SJCRH30 (cell line): ENCODE results near the gene PLB1. TPM values are rescaled to one million over a fixed set of nuclear protein-coding genes. Genes with fewer than 3 reads are reported as not detected.
A peak's percentile ranks its signal among the peaks of the same experiment; 100 is the strongest.

ENCODE experiments used
- DNase-seq, 2 experiments: peaks; one replicate each; pipeline ENCODE4 v3.0.0-alpha.2; 2015 to 2020
- H3K27ac ChIP-seq: fragments of 250-450 bp; sonication (Bioruptor Pico); 2 replicates; pipeline ENCODE4 v1.5.1; 2020; ENCODE audit warnings: mild to moderate bottlenecking, moderate library complexity
- H3K27me3 ChIP-seq: fragments of 250-450 bp; sonication (Bioruptor Pico); 2 replicates; pipeline ENCODE4 v1.5.1; 2020; ENCODE audit warnings: mild to moderate bottlenecking, moderate library complexity
- H3K36me3 ChIP-seq: fragments of 250-450 bp; sonication (Bioruptor Pico); 2 replicates; pipeline ENCODE4 v1.5.1; 2020; ENCODE audit warnings: mild to moderate bottlenecking, moderate library complexity
- H3K4me1 ChIP-seq: fragments of 250-450 bp; sonication (Bioruptor Pico); 2 replicates; pipeline ENCODE4 v1.5.1; 2020; ENCODE audit warnings: mild to moderate bottlenecking, moderate library complexity
- H3K4me3 ChIP-seq: fragments of 250-450 bp; sonication (Bioruptor Pico); 2 replicates; pipeline ENCODE4 v1.5.1; 2020; ENCODE audit warnings: mild to moderate bottlenecking, moderate library complexity
- H3K9me3 ChIP-seq: fragments of 250-450 bp; sonication (Bioruptor Pico); replicated peaks from 2 replicates; pipeline ENCODE4 v1.5.1; 2020; ENCODE audit warnings: mild to moderate bottlenecking, moderate library complexity
- total RNA-seq: library from RNA; depleted of rRNA; stranded (reverse); fragments of >200 nt; shearing (Covaris generic); gene quantifications from 2 replicates; pipeline ENCODE4 v1.2.3, GENCODE V29; 2014

The PLB1 gene
- total RNA-seq, 1 experiment from 2014 or later = 0.61 TPM

GRCh38 chr2:28649481-28650265 is 153.8 kb downstream of the PLB1 start:
- peak in 1 of 2 experiments; percentile 57 for DNase-seq
- Histone ChIP-seq H3K4me1 (peaks cover 48% of the 10 kb centered on the region), H3K4me3 (no peak overlapping the region), H3K36me3 (no peaks in the 10 kb centered on the region), H3K27me3 (no peaks in the 10 kb centered on the region), H3K27ac (peak overlapping the region; percentile 26), H3K9me3 (no peaks in the 10 kb centered on the region)

GRCh38 chr2:28650266-28650584 is 154.4 kb downstream of the PLB1 start:
- no peak for DNase-seq
- H3K4me3 ChIP-seq = no peak overlapping the region
- no peaks in the 10 kb centered on the region for H3K36me3 ChIP-seq
- no peak overlapping the region for H3K27ac ChIP-seq
- H3K4me1 ChIP-seq = peaks cover 46% of the 10 kb centered on the region
- no peaks in the 10 kb centered on the region for H3K27me3 ChIP-seq
- H3K9me3 ChIP-seq = no peaks in the 10 kb centered on the region

- Histone ChIP-seq H3K4me1 (peaks cover 45% of the 10 kb centered on the region), H3K27ac (no peak overlapping the region), H3K36me3 (no peaks in the 10 kb centered on the region), H3K9me3 (no peaks in the 10 kb centered on the region), H3K4me3 (no peak overlapping the region), H3K27me3 (no peaks in the 10 kb centered on the region)
- no peak for DNase-seq
Observed at GRCh38 chr2:28652217-28652616, 156.4 kb downstream of the PLB1 start.

- Histone ChIP-seq H3K36me3 (no peaks in the 10 kb centered on the region), H3K27ac (no peak overlapping the region), H3K4me1 (peaks cover 44% of the 10 kb centered on the region)
Observed at GRCh38 chr2:28653892-28654662, 158.2 kb downstream of the PLB1 start.

GRCh38 chr2:28654663-28655320 is 158.9 kb downstream of the PLB1 start:
- Histone ChIP-seq H3K27ac (no peak overlapping the region), H3K4me3 (no peak overlapping the region), H3K4me1 (peaks cover 36% of the 10 kb centered on the region), H3K9me3 (no peaks in the 10 kb centered on the region), H3K27me3 (no peaks in the 10 kb centered on the region), H3K36me3 (no peaks in the 10 kb centered on the region)
- no peak for DNase-seq

More at GRCh38 chr2:28653892-28654662, 158.2 kb downstream of the PLB1 start:
- Histone ChIP-seq H3K27me3 (no peaks in the 10 kb centered on the region), H3K9me3 (no peaks in the 10 kb centered on the region), H3K4me3 (no peak overlapping the region)
- no peak for DNase-seq

GRCh38 chr2:28656937-28657615 is 161.2 kb downstream of the PLB1 start:
- Histone ChIP-seq H3K36me3 (no peaks in the 10 kb centered on the region), H3K9me3 (no peaks in the 10 kb centered on the region), H3K27ac (no peak overlapping the region), H3K4me1 (peaks cover 36% of the 10 kb centered on the region), H3K4me3 (no peak overlapping the region), H3K27me3 (no peaks in the 10 kb centered on the region)
- DNase-seq = no peak

GRCh38 chr2:28658369-28658768 is 162.5 kb downstream of the PLB1 start:
- no peak overlapping the region for H3K27ac ChIP-seq
- no peaks in the 10 kb centered on the region for H3K9me3 ChIP-seq
- H3K27me3 ChIP-seq = no peaks in the 10 kb centered on the region
- H3K36me3 ChIP-seq = no peaks in the 10 kb centered on the region
- no peak overlapping the region for H3K4me3 ChIP-seq
- peaks cover 38% of the 10 kb centered on the region for H3K4me1 ChIP-seq
- DNase-seq = peak; percentile 61 to 81

GRCh38 chr2:28659127-28659526 is 163.3 kb downstream of the PLB1 start:
- Histone ChIP-seq H3K36me3 (no peaks in the 10 kb centered on the region), H3K4me1 (peaks cover 44% of the 10 kb centered on the region), H3K27ac (no peak overlapping the region), H3K27me3 (no peaks in the 10 kb centered on the region), H3K4me3 (no peak overlapping the region), H3K9me3 (no peaks in the 10 kb centered on the region)
- no peak for DNase-seq

- H3K36me3 ChIP-seq = no peaks in the 10 kb centered on the region
- H3K4me1 ChIP-seq = peaks cover 50% of the 10 kb centered on the region
- H3K27me3 ChIP-seq = no peaks in the 10 kb centered on the region
- DNase-seq = peak; percentile 65 to 75
- H3K4me3 ChIP-seq = no peak overlapping the region
- H3K9me3 ChIP-seq = no peaks in the 10 kb centered on the region
- no peak overlapping the region for H3K27ac ChIP-seq
Observed at GRCh38 chr2:28661589-28662001, 165.7 kb downstream of the PLB1 start.

- Histone ChIP-seq H3K36me3 (no peaks in the 10 kb centered on the region), H3K4me1 (peaks cover 50% of the 10 kb centered on the region), H3K9me3 (no peaks in the 10 kb centered on the region), H3K27me3 (no peaks in the 10 kb centered on the region), H3K4me3 (no peak overlapping the region), H3K27ac (no peak overlapping the region)
- DNase-seq = no peak
Observed at GRCh38 chr2:28662044-28662443, 166.2 kb downstream of the PLB1 start.

GRCh38 chr2:28662468-28663181 is 166.8 kb downstream of the PLB1 start:
- no peaks in the 10 kb centered on the region for H3K36me3 ChIP-seq
- no peak overlapping the region for H3K4me3 ChIP-seq
- H3K27ac ChIP-seq = no peak overlapping the region
- no peaks in the 10 kb centered on the region for H3K27me3 ChIP-seq
- H3K9me3 ChIP-seq = no peaks in the 10 kb centered on the region
- H3K4me1 ChIP-seq = peaks cover 50% of the 10 kb centered on the region
- no peak for DNase-seq

- no peaks in the 10 kb centered on the region for H3K9me3 ChIP-seq
- H3K36me3 ChIP-seq = no peaks in the 10 kb centered on the region
- DNase-seq = peak in 1 of 2 experiments; percentile 44
- no peak overlapping the region for H3K4me3 ChIP-seq
- H3K27me3 ChIP-seq = no peaks in the 10 kb centered on the region
- peak overlapping the region; percentile 74; the same call in 1 of the 2 replicates for H3K27ac ChIP-seq
- peaks cover 46% of the 10 kb centered on the region for H3K4me1 ChIP-seq
Observed at GRCh38 chr2:28663359-28663758, 167.5 kb downstream of the PLB1 start.

GRCh38 chr2:28664120-28664842 is 168.4 kb downstream of the PLB1 start:
- Histone ChIP-seq H3K4me3 (peak overlapping the region; percentile 17), H3K27me3 (no peaks in the 10 kb centered on the region), H3K27ac (peak overlapping the region; percentile 74), H3K9me3 (no peaks in the 10 kb centered on the region), H3K4me1 (peaks cover 40% of the 10 kb centered on the region), H3K36me3 (no peaks in the 10 kb centered on the region)
- peak; percentile 84 to 89 for DNase-seq
